Measurements from ENCODE around the gene PALLD. TPM values are rescaled to one million over a fixed set of nuclear protein-coding genes. Genes with fewer than 3 reads are reported as not detected.

Gene PALLD
- total RNA-seq, 1 donor from 2014 or later: 45.6 TPM

GRCh38 chr4:168662297-168662984 lies 165.6 kb downstream of the PALLD start:
- no peak for TF ChIP-seq CTCF (conservative IDR thresholded peaks at IDR 0.05; ENCODE audit: low read depth, low read length)
- DNase-seq (ENCODE audit: low read depth): no peak

GRCh38 chr4:168664242-168664891 lies 167.5 kb downstream of the PALLD start:
- no peak overlapping the region for H3K4me3 ChIP-seq (ENCODE audit: low read depth, low read length)
- no peak for DNase-seq (ENCODE audit: low read depth)
- no peak for TF ChIP-seq CTCF (conservative IDR thresholded peaks at IDR 0.05; ENCODE audit: low read depth, low read length)

More at GRCh38 chr4:168662297-168662984, 165.6 kb downstream of the PALLD start:
- no peak overlapping the region for H3K4me3 ChIP-seq (ENCODE audit: low read depth, low read length)

- DNase-seq (ENCODE audit: low read depth): no peak
- no peak for TF ChIP-seq CTCF (conservative IDR thresholded peaks at IDR 0.05; ENCODE audit: low read depth, low read length)
- H3K4me3 ChIP-seq (ENCODE audit: low read depth, low read length): no peak overlapping the region
These were observed 169.7 kb downstream of the PALLD start for GRCh38 chr4:168666531-168666930.

- no peak for TF ChIP-seq CTCF (conservative IDR thresholded peaks at IDR 0.05; ENCODE audit: low read depth, low read length)
- DNase-seq (ENCODE audit: low read depth): no peak
- no peak overlapping the region for H3K4me3 ChIP-seq (ENCODE audit: low read depth, low read length)
These were observed 170.5 kb downstream of the PALLD start for GRCh38 chr4:168667376-168667775.

GRCh38 chr4:168667921-168668320 lies 171.1 kb downstream of the PALLD start:
- TF ChIP-seq CTCF (conservative IDR thresholded peaks at IDR 0.05; ENCODE audit: low read depth, low read length): no peak
- no peak overlapping the region for H3K4me3 ChIP-seq (ENCODE audit: low read depth, low read length)
- DNase-seq (ENCODE audit: low read depth): no peak

GRCh38 chr4:168673476-168673875 lies 176.6 kb downstream of the PALLD start:
- no peak overlapping the region for H3K4me3 ChIP-seq (ENCODE audit: low read depth, low read length)
- TF ChIP-seq CTCF (conservative IDR thresholded peaks at IDR 0.05; ENCODE audit: low read depth, low read length): no peak
- no peak for DNase-seq (ENCODE audit: low read depth)

Data from epithelial cell of proximal tubule (primary cell).